Measurements from ENCODE around the gene C1orf74. TPM values are rescaled to one million over a fixed set of nuclear protein-coding genes. Genes with fewer than 3 reads are reported as not detected.

The C1orf74 gene
- total RNA-seq, 3 donors from 2014 or later (not counting 1 experiment from before 2014, with no cell fraction given): 0.75 to 0.88 (median 0.80) TPM

- Histone ChIP-seq H3K4me1 (ENCODE audit: control insufficient read depth, insufficient read depth, low read length) (no peaks in the 10 kb centered on the region), H3K27me3 (ENCODE audit: control insufficient read depth, insufficient read depth, low read length) (no peaks in the 10 kb centered on the region), H3K27ac (ENCODE audit: low read length) (no peak overlapping the region), H3K9me3 (ENCODE audit: control insufficient read depth, insufficient read depth, low read length) (no peaks in the 10 kb centered on the region), H3K36me3 (ENCODE audit: control insufficient read depth, insufficient read depth, low read length) (no peaks in the 10 kb centered on the region), H3K4me3 (ENCODE audit: low read length) (no peak overlapping the region)
- Mint-ChIP-seq H3K4me3 (no peak overlapping the region), H3K9me3 (no peaks in the 10 kb centered on the region), H3K27ac (no peak overlapping the region), H3K4me1 (no peaks in the 10 kb centered on the region), H3K27me3 (ENCODE audit: low read depth in 2 of 2) (peaks cover 0 to 2% of the 10 kb centered on the region in 2 donors), H3K36me3 (no peaks in the 10 kb centered on the region)
- 81% methylated on average over 2 of the region's 3 CpGs for WGBS (ENCODE audit: insufficient coverage)
- ATAC-seq (no peak), DNase-seq (no peak)
- intact Hi-C loops (cut with micrococcal nuclease): no loop called here
- no peak for TF ChIP-seq CTCF (IDR thresholded peaks at IDR 0.05)
Measured at GRCh38 chr1:209733409-209734192, 50.8 kb downstream of the C1orf74 start.

- no peak for ATAC-seq
- no peak for TF ChIP-seq CTCF (IDR thresholded peaks at IDR 0.05)
- H3K27me3 Mint-ChIP-seq (ENCODE audit: low read depth in 2 of 2): peaks cover 0 to 2% of the 10 kb centered on the region in 2 donors
Measured at GRCh38 chr1:209732725-209733124, 51.6 kb downstream of the C1orf74 start.

GRCh38 chr1:209729436-209729835 lies 54.9 kb downstream of the C1orf74 start:
- Histone ChIP-seq H3K27me3 (ENCODE audit: control insufficient read depth, insufficient read depth, low read length) (no peaks in the 10 kb centered on the region), H3K9me3 (ENCODE audit: control insufficient read depth, insufficient read depth, low read length) (no peaks in the 10 kb centered on the region), H3K4me1 (ENCODE audit: control insufficient read depth, insufficient read depth, low read length) (no peaks in the 10 kb centered on the region), H3K27ac (ENCODE audit: low read length) (no peak overlapping the region), H3K4me3 (ENCODE audit: low read length) (no peak overlapping the region), H3K36me3 (ENCODE audit: control insufficient read depth, insufficient read depth, low read length) (no peaks in the 10 kb centered on the region)
- Mint-ChIP-seq H3K4me3 (no peak overlapping the region), H3K27me3 (ENCODE audit: low read depth in 2 of 2) (no peaks in the 10 kb centered on the region), H3K27ac (no peak overlapping the region), H3K9me3 (no peaks in the 10 kb centered on the region), H3K36me3 (no peaks in the 10 kb centered on the region), H3K4me1 (no peaks in the 10 kb centered on the region)
- ATAC-seq (no peak), DNase-seq (no peak)
- intact Hi-C loops (cut with micrococcal nuclease): no loop called here
- WGBS (ENCODE audit: insufficient coverage): 88% methylated on average over 1 of the region's 1 CpG
- no peak for TF ChIP-seq CTCF (IDR thresholded peaks at IDR 0.05)

More at GRCh38 chr1:209732725-209733124, 51.6 kb downstream of the C1orf74 start:
- H3K4me3 Mint-ChIP-seq: no peak overlapping the region
- H3K36me3 Mint-ChIP-seq: no peaks in the 10 kb centered on the region
- Histone ChIP-seq H3K27me3 (ENCODE audit: control insufficient read depth, insufficient read depth, low read length) (no peaks in the 10 kb centered on the region), H3K4me3 (ENCODE audit: low read length) (no peak overlapping the region), H3K4me1 (ENCODE audit: control insufficient read depth, insufficient read depth, low read length) (no peaks in the 10 kb centered on the region), H3K9me3 (ENCODE audit: control insufficient read depth, insufficient read depth, low read length) (no peaks in the 10 kb centered on the region), H3K36me3 (ENCODE audit: control insufficient read depth, insufficient read depth, low read length) (no peaks in the 10 kb centered on the region), H3K27ac (ENCODE audit: low read length) (no peak overlapping the region)
- H3K4me1 Mint-ChIP-seq: no peaks in the 10 kb centered on the region
- intact Hi-C loops (cut with micrococcal nuclease): no loop called here
- H3K27ac Mint-ChIP-seq: no peak overlapping the region
- no peak for DNase-seq
- H3K9me3 Mint-ChIP-seq: no peaks in the 10 kb centered on the region
- WGBS (ENCODE audit: insufficient coverage): 87% methylated on average over 1 of the region's 1 CpG

Other genes with a start within 250 kb of the C1orf74 start
- gene CAMK1G, start 200.8 kb downstream of the C1orf74 start, total RNA-seq: not detected
- 1 to 10 TPM; 1.2 to 2.3 (median 1.4) TPM for gene LAMB3, start 132.1 kb downstream of the C1orf74 start, total RNA-seq
- 100 to 1,000 TPM in 1 of 3 donors, 10 to 100 TPM in 2; 15.3 to 132 (median 22.0) TPM for gene G0S2, start 109.1 kb downstream of the C1orf74 start, total RNA-seq
- not detected for gene HSD11B1, start 79.7 kb downstream of the C1orf74 start, total RNA-seq
- 100 to 1,000 TPM; 273 to 354 (median 287) TPM for gene TRAF3IP3, start 28.5 kb downstream of the C1orf74 start, total RNA-seq
- gene IRF6, start 21.6 kb upstream of the C1orf74 start, total RNA-seq: 10 to 100 TPM in 1 of 3 donors, 1 to 10 TPM in 2; 2.5 to 11.2 (median 3.8) TPM
- gene UTP25, start 43.4 kb upstream of the C1orf74 start, total RNA-seq: 1 to 10 TPM; 6.0 to 8.9 (median 8.3) TPM
- not detected for gene SYT14, start 153.7 kb upstream of the C1orf74 start, total RNA-seq